HG03175 (cell line): ENCODE measurements around the gene MED12L.
"Not testable (repeated sequence)": the region's sequence is repeated elsewhere in the genome, so short reads cannot be mapped to it uniquely, and the experiment has no call there.

ENCODE experiments used
- ATAC-seq: cut with Tn5 transposase; IDR thresholded peaks from one replicate; pipeline ENCODE4 v1.9.1; 2021; ENCODE audit warnings: mild to moderate bottlenecking, moderate library complexity; ENCODE audit not compliant: unreplicated experiment

Gene MED12L

GRCh38 chr3:151234825-151235224, 149.4 kb downstream of the MED12L start:
- ATAC-seq, result no peak

GRCh38 chr3:151236316-151236715, 150.9 kb downstream of the MED12L start:
- ATAC-seq, result no peak

- ATAC-seq, result no peak
Observed at GRCh38 chr3:151236736-151237135, 151.3 kb downstream of the MED12L start.

GRCh38 chr3:151242006-151242405, 156.5 kb downstream of the MED12L start:
- ATAC-seq, result not testable (repeated sequence)

- ATAC-seq, result no peak
Observed at GRCh38 chr3:151248772-151249337, 163.4 kb downstream of the MED12L start.

GRCh38 chr3:151256749-151257148, 171.3 kb downstream of the MED12L start:
- ATAC-seq, result no peak

- no peak for ATAC-seq
Observed at GRCh38 chr3:151259664-151260063, 174.2 kb downstream of the MED12L start.

- no peak for ATAC-seq
Observed at GRCh38 chr3:151262871-151263525, 177.5 kb downstream of the MED12L start.

GRCh38 chr3:151264605-151265004, 179.1 kb downstream of the MED12L start:
- ATAC-seq, result no peak

- no peak for ATAC-seq
Observed at GRCh38 chr3:151265166-151265565, 179.7 kb downstream of the MED12L start.

GRCh38 chr3:151265866-151266265, 180.4 kb downstream of the MED12L start:
- ATAC-seq, result peak; percentile 98

- no peak for ATAC-seq
Observed at GRCh38 chr3:151267066-151267465, 181.6 kb downstream of the MED12L start.

- ATAC-seq, result peak; percentile 23
Observed at GRCh38 chr3:151268267-151269235, 183.1 kb downstream of the MED12L start.

- ATAC-seq, result no peak
Observed at GRCh38 chr3:151269631-151270030, 184.2 kb downstream of the MED12L start.

GRCh38 chr3:151275091-151275490, 189.6 kb downstream of the MED12L start:
- ATAC-seq, result no peak

- peak; percentile 27 for ATAC-seq
Observed at GRCh38 chr3:151276038-151276686, 190.7 kb downstream of the MED12L start.

- peak; percentile 59 for ATAC-seq
Observed at GRCh38 chr3:151276687-151277042, 191.2 kb downstream of the MED12L start.

- ATAC-seq, result no peak
Observed at GRCh38 chr3:151278230-151278629, 192.8 kb downstream of the MED12L start, which contains the start of gene P2RY14. Gene P2RY14 (minus strand): TSS chr3:151278542. CDS start chr3:151214316, 64,226 bp downstream.

- no peak for ATAC-seq
Observed at GRCh38 chr3:151281671-151282324, 196.3 kb downstream of the MED12L start.

- peak; percentile 51 for ATAC-seq
Observed at GRCh38 chr3:151282921-151283320, 197.5 kb downstream of the MED12L start.

GRCh38 chr3:151283387-151283786, 197.9 kb downstream of the MED12L start:
- no peak for ATAC-seq
